HG03039 (cell line): Measurements from ENCODE around the gene SSX2IP.
A peak's percentile ranks its signal among the peaks of the same experiment; 100 is the strongest.

Experiments
- ATAC-seq: cut with Tn5 transposase; IDR thresholded peaks from one replicate; pipeline ENCODE4 v1.9.1; 2021; ENCODE audit warnings: mild to moderate bottlenecking, moderate library complexity; ENCODE audit not compliant: unreplicated experiment

The SSX2IP gene

GRCh38 chr1:84711869-84712268 lies 21.6 kb upstream of the SSX2IP start:
- ATAC-seq = no peak

GRCh38 chr1:84711121-84711520 lies 20.9 kb upstream of the SSX2IP start:
- no peak for ATAC-seq

DNA sequence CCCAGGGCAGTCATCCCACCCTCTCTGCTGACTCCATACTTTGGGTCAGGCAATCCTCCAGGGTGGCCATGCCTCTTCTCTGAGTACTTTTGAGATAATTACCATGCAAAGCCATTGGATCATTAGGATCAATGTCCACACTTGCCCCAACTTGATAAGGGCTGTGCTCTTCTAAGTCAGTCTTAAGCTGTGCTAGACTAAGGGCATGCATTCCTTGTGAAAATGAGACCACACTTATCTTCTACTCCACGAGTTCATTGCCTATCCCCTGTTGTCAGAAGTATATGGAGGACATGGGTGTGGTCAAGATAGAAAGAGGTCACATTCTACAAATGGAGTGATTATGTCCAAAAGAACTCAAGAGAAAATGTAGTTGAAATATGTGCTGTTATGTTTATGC lies 18.9 kb upstream of the SSX2IP start:
- ATAC-seq = no peak

- no peak for ATAC-seq
Observed at GRCh38 chr1:84708031-84708430, 17.8 kb upstream of the SSX2IP start.

- ATAC-seq = peak; percentile 59
Observed at GRCh38 chr1:84705513-84705912, 15.3 kb upstream of the SSX2IP start.

DNA sequence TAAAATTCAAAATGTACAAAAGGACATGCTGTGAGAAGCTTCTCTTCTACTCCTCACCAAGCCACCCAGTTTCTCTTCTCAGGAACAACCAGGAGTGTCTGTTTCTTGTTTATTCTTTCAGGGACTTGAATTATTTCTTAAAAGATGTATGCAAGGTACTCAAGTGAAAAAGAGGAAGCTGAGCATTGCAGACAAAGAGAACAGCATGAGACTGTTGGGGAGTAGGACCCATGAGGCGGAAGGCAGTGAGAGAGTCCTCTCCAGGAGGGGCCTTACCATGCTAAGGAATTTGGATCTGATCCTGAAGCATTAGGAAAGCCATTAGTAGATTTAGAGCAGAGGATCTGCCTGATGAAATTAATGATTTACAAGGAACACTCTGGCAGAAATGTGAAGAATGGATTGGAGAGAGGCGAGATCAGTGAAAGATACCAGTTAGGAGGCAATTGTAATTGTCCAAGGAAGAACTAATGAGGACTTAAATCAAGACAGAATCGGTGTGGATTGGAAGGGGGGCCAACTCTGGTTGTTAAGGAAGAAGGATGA lies 14.7 kb upstream of the SSX2IP start:
- no peak for ATAC-seq

DNA sequence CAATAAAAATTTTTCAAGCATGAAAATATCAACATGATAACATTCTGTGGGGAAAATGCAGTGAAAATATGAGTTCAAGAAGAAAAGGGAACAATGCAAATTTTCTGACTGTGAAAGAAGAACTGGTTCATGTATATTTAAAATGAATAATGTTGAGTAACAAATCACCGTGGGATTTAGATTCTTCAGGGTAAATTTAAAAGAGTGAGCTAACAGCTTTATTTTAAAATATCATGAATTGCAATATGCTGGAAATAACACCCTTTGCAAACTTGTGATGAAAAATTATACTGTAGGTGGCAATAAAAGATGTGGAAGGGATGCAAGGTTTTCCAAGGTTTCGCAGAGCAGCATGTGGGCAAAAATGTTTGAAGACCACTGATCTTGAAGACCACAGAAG lies 13.2 kb upstream of the SSX2IP start:
- ATAC-seq = no peak

- ATAC-seq = no peak
Observed at GRCh38 chr1:84702143-84702542, 11.9 kb upstream of the SSX2IP start.

DNA sequence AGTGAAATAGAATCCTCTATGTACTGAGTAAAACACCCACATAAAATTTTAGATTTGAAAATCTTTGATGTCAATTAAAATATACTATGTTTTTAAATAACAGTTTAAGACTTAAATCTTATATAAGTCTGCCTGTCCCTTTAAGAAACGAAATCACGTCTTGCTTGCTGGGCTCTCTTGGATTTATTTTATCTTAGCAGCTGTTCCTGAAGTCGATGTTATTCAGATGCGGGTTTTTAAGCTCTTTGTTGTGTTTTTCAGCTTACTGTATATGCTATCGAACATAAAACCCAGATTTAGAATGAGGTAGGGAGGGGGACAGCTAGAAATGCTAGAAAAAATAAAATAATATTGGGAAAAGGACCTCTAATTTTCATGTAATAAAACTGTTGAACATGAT lies 11.1 kb upstream of the SSX2IP start:
- no peak for ATAC-seq

DNA sequence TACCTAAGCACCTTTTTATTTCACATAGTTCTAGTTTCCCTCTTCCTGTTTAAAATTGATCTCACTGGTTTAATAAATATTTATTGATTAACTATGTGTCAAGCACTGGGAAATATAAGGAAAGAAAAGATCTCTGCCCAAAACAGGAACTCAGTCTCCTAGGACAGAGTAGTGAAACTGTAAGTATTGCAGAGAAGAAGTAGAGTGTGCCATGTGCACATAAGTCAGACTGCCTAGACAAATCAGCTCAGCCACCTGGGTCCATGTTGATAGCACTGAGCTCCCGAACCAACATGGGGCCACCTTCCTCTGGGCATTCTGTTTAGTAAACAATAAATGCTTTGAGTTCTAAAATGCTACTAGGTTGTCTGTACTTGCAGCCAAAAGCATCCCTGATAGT lies 9.8 kb upstream of the SSX2IP start:
- peak; percentile 64 for ATAC-seq

- ATAC-seq = no peak
Observed at GRCh38 chr1:84698151-84699110, 8.2 kb upstream of the SSX2IP start.

- ATAC-seq = no peak
Observed at GRCh38 chr1:84693785-84694184, 3.5 kb upstream of the SSX2IP start.

GRCh38 chr1:84693005-84693404 lies 2.7 kb upstream of the SSX2IP start:
- no peak for ATAC-seq

DNA sequence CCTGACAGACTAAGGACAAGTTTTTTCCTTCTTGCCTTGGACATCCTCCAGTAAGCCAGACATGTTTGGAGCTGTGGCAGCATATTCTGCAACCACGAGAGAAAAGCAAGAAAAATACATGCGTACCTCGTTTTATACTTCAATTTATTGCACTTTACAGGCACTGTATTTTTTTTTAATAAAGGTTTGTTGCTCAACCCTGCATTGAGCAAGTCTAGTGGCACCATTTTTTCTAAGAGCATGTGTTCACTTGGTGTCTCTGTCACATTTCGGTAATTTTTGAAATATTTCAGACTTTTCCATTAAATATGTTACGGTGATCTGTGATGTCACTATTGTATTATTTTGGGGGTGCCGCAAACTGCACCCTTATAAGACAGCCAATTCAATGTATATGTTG lies 2.1 kb upstream of the SSX2IP start:
- no peak for ATAC-seq

DNA sequence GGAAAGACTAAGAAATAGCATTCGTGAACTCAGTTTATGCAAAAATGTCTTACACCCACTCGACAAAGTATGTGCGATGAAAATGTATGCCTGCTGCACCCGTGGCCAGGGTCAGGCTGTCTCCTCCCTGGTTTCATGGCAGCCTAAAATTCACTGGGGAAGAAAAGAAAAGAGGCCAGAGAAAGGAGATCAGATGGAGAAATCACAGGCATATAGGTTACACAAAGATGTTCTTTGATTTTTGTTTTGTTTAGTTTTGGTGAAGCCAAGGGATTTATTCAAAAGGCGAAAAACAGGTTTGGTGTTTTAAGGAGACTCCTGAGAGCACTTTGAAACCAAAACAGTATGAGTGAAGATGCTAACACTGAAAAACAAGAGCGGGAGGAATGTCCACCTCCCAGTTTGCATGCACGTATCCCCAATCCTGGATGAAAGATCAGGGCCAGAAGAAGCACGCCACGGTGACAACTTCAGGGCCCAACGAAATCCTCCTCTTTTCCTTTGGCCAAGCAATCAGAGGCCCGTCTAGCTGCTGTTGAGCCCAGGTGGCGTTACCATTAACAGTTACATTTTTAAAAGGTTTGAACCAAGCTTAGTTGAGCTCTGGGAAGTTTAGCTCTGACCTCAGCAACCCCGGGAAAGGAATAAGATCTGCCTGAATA lies 992 bp upstream of the SSX2IP start:
- ATAC-seq = no peak

GRCh38 chr1:84689514-84690396 lies 506 bp downstream of the SSX2IP start:
- ATAC-seq = no peak

DNA sequence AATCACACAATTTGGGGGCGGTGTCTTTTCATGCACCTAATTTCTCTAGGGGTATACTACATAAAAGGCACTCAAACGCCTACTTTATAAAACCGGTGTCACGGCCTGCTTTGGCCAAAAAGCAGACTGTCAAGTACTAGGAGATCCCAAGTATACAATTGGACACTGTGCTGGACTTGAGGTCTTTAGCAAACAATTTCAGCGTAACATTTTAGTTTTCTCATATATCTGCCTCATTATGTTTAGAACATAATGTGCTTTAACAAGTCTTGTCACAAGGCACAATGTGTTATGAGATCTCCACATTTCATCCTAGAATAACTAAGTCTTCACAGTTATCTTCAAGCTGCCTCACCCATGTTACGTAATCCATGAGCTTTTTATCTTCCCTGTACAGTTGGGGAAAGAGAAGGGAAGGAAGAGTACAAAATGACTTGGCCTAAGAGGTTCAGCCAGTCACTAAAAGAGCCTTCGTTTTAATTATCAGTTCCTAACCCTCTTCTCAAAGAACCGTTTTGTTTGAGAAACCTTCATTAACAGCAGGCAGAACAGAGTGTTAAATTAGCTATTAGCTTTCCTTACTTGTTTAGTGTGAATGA lies 1.7 kb downstream of the SSX2IP start:
- ATAC-seq = no peak

GRCh38 chr1:84687714-84688462 lies 2.4 kb downstream of the SSX2IP start:
- no peak for ATAC-seq

- no peak for ATAC-seq
Observed at GRCh38 chr1:84686223-84686622, 4.0 kb downstream of the SSX2IP start.

DNA sequence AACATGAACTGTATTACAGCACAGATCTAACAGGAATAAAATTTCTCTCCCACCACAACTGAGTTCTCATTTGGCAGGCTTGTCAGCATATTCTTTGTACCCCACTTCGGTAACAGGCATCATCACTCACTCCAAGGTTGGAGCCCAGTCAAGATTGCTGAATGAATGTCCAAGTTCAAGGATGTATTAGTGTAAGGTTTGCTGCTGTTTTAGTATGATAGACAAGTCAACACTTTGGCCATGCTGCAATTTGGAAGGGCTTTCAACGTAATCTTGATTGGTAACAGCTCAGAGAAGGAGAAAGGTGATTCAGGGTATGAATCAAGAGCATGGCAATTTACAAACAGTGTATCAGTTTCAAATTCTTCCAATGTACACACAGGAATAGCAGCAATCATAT lies 6.8 kb downstream of the SSX2IP start:
- ATAC-seq = no peak
